ENCODE results near the gene CTU1.

DNA sequence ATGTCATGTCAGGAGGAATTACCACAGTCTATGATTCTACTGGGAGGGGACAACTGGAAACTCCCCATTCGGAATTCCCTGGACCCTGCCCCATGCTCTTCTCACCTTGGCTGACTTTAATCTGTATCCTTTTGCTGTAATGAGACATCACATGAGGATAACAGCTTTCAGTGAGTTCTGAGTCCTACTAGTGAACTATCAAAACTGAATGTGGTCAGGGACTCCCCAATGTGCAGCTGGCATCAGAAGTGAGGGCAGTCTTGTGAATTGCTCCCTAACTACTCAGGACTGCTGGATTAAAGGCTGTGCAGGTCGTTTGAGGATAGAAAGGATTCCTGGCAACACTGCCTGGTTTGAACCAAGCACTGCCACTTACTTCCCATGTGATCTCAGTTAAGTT lies 49.1 kb upstream of the CTU1 start:
- TF ChIP-seq EZH2phosphoT487 (IDR thresholded peaks at IDR 0.05; ENCODE audit: low read depth, severe bottlenecking, unreplicated experiment) = no peak
- no peak for TF ChIP-seq CTCF (IDR thresholded peaks at IDR 0.05; ENCODE audit: poor library complexity)
- TF ChIP-seq EZH2 (IDR thresholded peaks at IDR 0.05; ENCODE audit: borderline replicate concordance) = no peak
